GM18861 (cell line): ENCODE data around the gene APCDD1L.

Experiments
- ATAC-seq: cut with Tn5 transposase; IDR thresholded peaks from one replicate; pipeline ENCODE4 v1.9.1; 2021; ENCODE audit not compliant: unreplicated experiment

Gene APCDD1L

GRCh38 chr20:58515233-58516212 lies at the start of gene APCDD1L:
Gene APCDD1L, minus strand, starts transcription at chr20:58515399. Its CDS starts 692 bp downstream, at chr20:58514707.
- ATAC-seq: no peak

GRCh38 chr20:58559368-58559729 lies 44.1 kb upstream of the APCDD1L start:
- no peak for ATAC-seq

GRCh38 chr20:58558486-58559367 lies 43.5 kb upstream of the APCDD1L start:
- ATAC-seq: no peak

GRCh38 chr20:58557733-58558342 lies 42.6 kb upstream of the APCDD1L start:
- no peak for ATAC-seq

- no peak for ATAC-seq
Measured at GRCh38 chr20:58556961-58557360, 41.8 kb upstream of the APCDD1L start.

GRCh38 chr20:58555078-58555765 lies 40.0 kb upstream of the APCDD1L start:
- ATAC-seq: no peak

GRCh38 chr20:58554541-58554940 lies 39.3 kb upstream of the APCDD1L start:
- no peak for ATAC-seq

- ATAC-seq: no peak
Measured at GRCh38 chr20:58553841-58554240, 38.6 kb upstream of the APCDD1L start.

GRCh38 chr20:58553166-58553696 lies 38.0 kb upstream of the APCDD1L start:
- ATAC-seq: no peak

GRCh38 chr20:58552366-58552934 lies 37.3 kb upstream of the APCDD1L start:
- ATAC-seq: no peak

- no peak for ATAC-seq
Measured at GRCh38 chr20:58551631-58552030, 36.4 kb upstream of the APCDD1L start.

GRCh38 chr20:58550275-58551059 lies 35.3 kb upstream of the APCDD1L start:
- no peak for ATAC-seq

GRCh38 chr20:58549231-58550209 lies 34.3 kb upstream of the APCDD1L start:
- no peak for ATAC-seq

- ATAC-seq: no peak
Measured at GRCh38 chr20:58547623-58548475, 32.6 kb upstream of the APCDD1L start.

- ATAC-seq: no peak
Measured at GRCh38 chr20:58546756-58547622, 31.8 kb upstream of the APCDD1L start.

GRCh38 chr20:58546416-58546711 lies 31.2 kb upstream of the APCDD1L start:
- ATAC-seq: no peak
